GM12878 (cell line): ENCODE results near the gene FOSB. TPM values are rescaled to one million over a fixed set of nuclear protein-coding genes. Genes with fewer than 3 reads are reported as not detected.

Experiments
- BCL11A ChIP-seq: IDR thresholded peaks from 2 replicates; pipeline ENCODE4 v1.6.1; 2011; ENCODE audit warnings: low read depth, low read length
- CBX5 ChIP-seq: sonication (generic); IDR thresholded peaks from 2 replicates; pipeline ENCODE4 v1.6.1; 2016; ENCODE audit warnings: low read depth, moderate library complexity, mild to moderate bottlenecking, inconsistent platforms
- CEBPZ ChIP-seq: fragments of 150-350 bp; IDR thresholded peaks from 2 replicates; pipeline ENCODE4 v1.6.1; 2016; ENCODE audit warnings: low read depth, low read length
- CHD4 ChIP-seq: fragments of 200-600 bp; sonication (generic); IDR thresholded peaks from 2 replicates; pipeline ENCODE4 v1.6.1; 2016; ENCODE audit warnings: mild to moderate bottlenecking
- FOXM1 ChIP-seq: IDR thresholded peaks from 2 replicates; pipeline ENCODE4 v1.6.1; 2012; ENCODE audit warnings: low read depth, mild to moderate bottlenecking, inconsistent platforms, low read length, moderate library complexity
- GABPA ChIP-seq: IDR thresholded peaks from 2 replicates; pipeline ENCODE4 v1.6.1; 2014; ENCODE audit warnings: antibody characterized with exemption, low read depth, mild to moderate bottlenecking, inconsistent platforms
- HDGF ChIP-seq: fragments of 450-650 bp; IDR thresholded peaks from 2 replicates; pipeline ENCODE4 v1.6.1; 2016; ENCODE audit warnings: antibody characterized with exemption
- KAT2A ChIP-seq: conservative IDR thresholded peaks from 2 replicates; pipeline ENCODE4 v1.6.1; 2011; ENCODE audit warnings: low read depth, low read length; ENCODE audit not compliant: control insufficient read depth
- MYC ChIP-seq: IDR thresholded peaks from 2 replicates; pipeline ENCODE4 v1.6.1; 2011; ENCODE audit warnings: mild to moderate bottlenecking, low read length, moderate library complexity, inconsistent platforms; ENCODE audit not compliant: insufficient read depth, insufficient replicate concordance, insufficient read length, severe bottlenecking
- NFXL1 ChIP-seq: fragments of 450-650 bp; IDR thresholded peaks from 2 replicates; pipeline ENCODE4 v1.6.1; 2017; ENCODE audit warnings: antibody characterized with exemption, mild to moderate bottlenecking, borderline replicate concordance
- NR2C2 ChIP-seq: IDR thresholded peaks from 2 replicates; pipeline ENCODE4 v1.6.1; 2011; ENCODE audit warnings: borderline replicate concordance, low read depth; ENCODE audit not compliant: control insufficient read depth, insufficient read length
- PAX8 ChIP-seq: fragments of 450-650 bp; IDR thresholded peaks from 2 replicates; pipeline ENCODE4 v1.6.1; 2017; ENCODE audit warnings: mild to moderate bottlenecking, moderate library complexity
- POLR2AphosphoS5 ChIP-seq: IDR thresholded peaks from 2 replicates; pipeline ENCODE4 v1.6.1; 2011; ENCODE audit warnings: mild to moderate bottlenecking, low read length, inconsistent platforms
- SMAD1 ChIP-seq: fragments of 450-650 bp; IDR thresholded peaks from 2 replicates; pipeline ENCODE4 v1.6.1; 2018; ENCODE audit warnings: mild to moderate bottlenecking, low read depth; ENCODE audit not compliant: partially characterized antibody
- STAT3 ChIP-seq: IDR thresholded peaks from 2 replicates; pipeline ENCODE4 v1.6.1; 2011; ENCODE audit warnings: low read depth, low read length, improper control_type of control experiment
- SUZ12 ChIP-seq: fragments of 200-600 bp; sonication (generic); IDR thresholded peaks from one replicate; pipeline ENCODE4 v1.6.1; 2018; ENCODE audit warnings: antibody characterized with exemption, mild to moderate bottlenecking; ENCODE audit not compliant: unreplicated experiment
- TBL1XR1 ChIP-seq: IDR thresholded peaks from 2 replicates; pipeline ENCODE4 v1.6.1; 2012; ENCODE audit warnings: low read depth, low read length, improper control_type of control experiment
- ZBED1 ChIP-seq: IDR thresholded peaks from 2 replicates; pipeline ENCODE4 v1.6.1; 2016; ENCODE audit warnings: borderline replicate concordance
- ZNF207 ChIP-seq: fragments of 450-650 bp; IDR thresholded peaks from 2 replicates; pipeline ENCODE4 v1.6.1; 2014; ENCODE audit warnings: antibody characterized with exemption, mild to moderate bottlenecking, borderline replicate concordance
- ZNF217 ChIP-seq: fragments of 450-650 bp; IDR thresholded peaks from 2 replicates; pipeline ENCODE4 v1.6.1; 2017; ENCODE audit warnings: antibody characterized with exemption, mild to moderate bottlenecking
- polyA plus RNA-seq, 11 experiments: library from polyadenylated mRNA; depleted of rRNA in 4 of 11; unstranded in 6 of 11; stranded (reverse) in 5 of 11; fragments of >200 nt; fragmentation: Nextera tagmentation in 4 of 11; fragmentation: Illumina TruSeq in 1 of 11; extraction: Ambion mirVana in 4 of 11; extraction: Trizol in 1 of 11; gene quantifications; 1 replicate in 1 of 11; 2 replicates in 10 of 11; pipeline versions ENCODE4 v1.2.1 to v1.2.3, GENCODE V29; 2011 to 2016; ENCODE audit warnings: inconsistent platforms in 2 of 11, missing spikeins in 2 of 11, low read depth in 1 of 11
- total RNA-seq, 4 experiments: library from RNA; depleted of rRNA in 3 of 4; stranded (reverse); fragments of >200 nt in 3 of 4; fragmentation: Illumina TruSeq in 1 of 4; extraction: Trizol in 1 of 4; gene quantifications; 2 replicates each; pipeline versions ENCODE4 v1.2.1 to v1.2.3, GENCODE V29; 2013 to 2021
- TF ChIP-seq, protein P1 (sequence below): fragments of 450-650 bp; IDR thresholded peaks from 2 replicates; pipeline ENCODE4 v1.6.1; 2017; ENCODE audit warnings: low read depth, mild to moderate bottlenecking, moderate library complexity
- TF ChIP-seq, protein P2 (sequence below): IDR thresholded peaks from 2 replicates; pipeline ENCODE4 v1.6.1; 2011; ENCODE audit warnings: low read depth, low read length, improper control_type of control experiment, borderline replicate concordance

The FOSB gene
- total and polyA plus RNA-seq, 10 of the 15 experiments (the other 5 are each of a cell fraction or from before 2014, with no cell fraction given) = 0.06 to 0.56 (median 0.26) TPM

DNA sequence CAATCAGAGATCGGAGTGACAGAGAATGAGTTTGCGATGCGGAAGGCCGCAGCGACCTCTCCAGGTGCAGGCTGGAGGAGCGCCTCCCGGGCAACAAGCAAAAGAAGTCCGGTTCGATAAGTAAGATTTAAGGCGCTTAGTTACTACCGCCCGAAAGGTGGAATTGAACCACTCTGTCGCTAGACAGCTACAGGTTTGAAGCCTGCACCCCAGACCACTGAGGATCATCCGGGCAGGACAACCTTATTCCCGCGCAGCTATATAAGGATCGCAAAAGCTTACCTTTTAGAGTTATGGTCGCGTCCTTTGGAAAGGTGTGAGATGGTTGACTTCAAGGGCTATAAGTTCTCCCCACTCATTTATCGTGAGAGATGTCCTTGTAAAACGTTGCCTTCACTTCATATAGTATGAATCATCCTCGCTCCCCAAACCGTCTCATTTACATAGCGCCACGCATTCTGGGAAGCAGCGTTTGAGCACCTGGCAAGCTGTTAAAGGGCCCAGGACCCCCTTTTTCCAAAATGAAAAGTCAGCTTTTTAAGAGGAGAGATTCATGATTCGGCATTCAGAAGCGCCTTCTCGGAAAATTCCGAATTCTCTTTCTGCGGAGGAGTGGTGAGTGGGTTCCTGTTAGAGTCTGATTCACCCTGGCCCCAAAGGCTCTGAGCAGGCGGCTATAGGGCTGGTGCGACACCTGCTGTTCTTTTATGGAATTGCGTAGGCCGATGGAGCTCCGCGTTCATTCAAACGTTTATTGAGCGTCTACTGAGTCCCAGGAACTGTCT lies 10.8 kb downstream of the FOSB start (continued):
- TF ChIP-seq CHD4 (no peak), ZNF207 (peak; percentile 87; the same call in 1 of the 2 replicates), ZNF217 (peak; percentile 37; the same call in 1 of the 2 replicates), CBX5 (0 out of 2 replicates have a peak, but pooled peaks have one; percentile 56), FOXM1 (peak; percentile 52; the same call in 1 of the 2 replicates), TBL1XR1 (peak; percentile 72; the same call in 1 of the 2 replicates), SUZ12 (no peak), HDGF (no peak), NFXL1 (no peak), STAT3 (0 out of 2 replicates have a peak, but pooled peaks have one; percentile 38), BCL11A (no peak), KAT2A (no peak), POLR2AphosphoS5 (peak; percentile 95), PAX8 (no peak), SMAD1 (peak; percentile 55), CEBPZ (no peak; the same call in 1 of the 2 replicates), GABPA (no peak), NR2C2 (no peak), ZBED1 (0 out of 2 replicates have a peak, but pooled peaks have one; percentile 72), MYC (no peak)
- TF ChIP-seq, protein P1, sequence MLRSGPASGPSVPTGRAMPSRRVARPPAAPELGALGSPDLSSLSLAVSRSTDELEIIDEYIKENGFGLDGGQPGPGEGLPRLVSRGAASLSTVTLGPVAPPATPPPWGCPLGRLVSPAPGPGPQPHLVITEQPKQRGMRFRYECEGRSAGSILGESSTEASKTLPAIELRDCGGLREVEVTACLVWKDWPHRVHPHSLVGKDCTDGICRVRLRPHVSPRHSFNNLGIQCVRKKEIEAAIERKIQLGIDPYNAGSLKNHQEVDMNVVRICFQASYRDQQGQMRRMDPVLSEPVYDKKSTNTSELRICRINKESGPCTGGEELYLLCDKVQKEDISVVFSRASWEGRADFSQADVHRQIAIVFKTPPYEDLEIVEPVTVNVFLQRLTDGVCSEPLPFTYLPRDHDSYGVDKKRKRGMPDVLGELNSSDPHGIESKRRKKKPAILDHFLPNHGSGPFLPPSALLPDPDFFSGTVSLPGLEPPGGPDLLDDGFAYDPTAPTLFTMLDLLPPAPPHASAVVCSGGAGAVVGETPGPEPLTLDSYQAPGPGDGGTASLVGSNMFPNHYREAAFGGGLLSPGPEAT = peak; percentile 99
- TF ChIP-seq, protein P2, sequence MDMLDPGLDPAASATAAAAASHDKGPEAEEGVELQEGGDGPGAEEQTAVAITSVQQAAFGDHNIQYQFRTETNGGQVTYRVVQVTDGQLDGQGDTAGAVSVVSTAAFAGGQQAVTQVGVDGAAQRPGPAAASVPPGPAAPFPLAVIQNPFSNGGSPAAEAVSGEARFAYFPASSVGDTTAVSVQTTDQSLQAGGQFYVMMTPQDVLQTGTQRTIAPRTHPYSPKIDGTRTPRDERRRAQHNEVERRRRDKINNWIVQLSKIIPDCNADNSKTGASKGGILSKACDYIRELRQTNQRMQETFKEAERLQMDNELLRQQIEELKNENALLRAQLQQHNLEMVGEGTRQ = no peak
